Thyroid gland (tissue), 4 donors: ENCODE data around the gene SLC2A9.

ENCODE experiments used
- CTCF ChIP-seq, 6 experiments: fragments of 200-600 bp in 3 of 6; fragments of 450-650 bp in 3 of 6; sonication (generic) in 3 of 6; IDR thresholded peaks; one replicate each; pipeline ENCODE4 v1.5.1; 2016 to 2019; ENCODE audit warnings: antibody characterized with exemption in 6 of 6, mild to moderate bottlenecking in 2 of 6, inconsistent platforms in 1 of 6, moderate library complexity in 1 of 6
- POLR2A ChIP-seq, 2 donors: fragments of 450-650 bp; IDR thresholded peaks; one replicate each; pipeline ENCODE4 v1.6.1; 2017; ENCODE audit warnings: antibody characterized with exemption in 2 of 2, mild to moderate bottlenecking in 2 of 2, moderate library complexity in 1 of 2

GRCh38 chr4:9913846-9914245 lies 107.5 kb downstream of the SLC2A9 start:
- TF ChIP-seq POLR2A (IDR thresholded peaks at IDR 0.05) (no peak), CTCF (IDR thresholded peaks at IDR 0.05) (no peak)
